Endothelial cell of umbilical vein (primary cell): ENCODE results near the gene SCYL3. TPM values are rescaled to one million over a fixed set of nuclear protein-coding genes. Genes with fewer than 3 reads are reported as not detected.
"Not testable (repeated sequence)": the region's sequence is repeated elsewhere in the genome, so short reads cannot be mapped to it uniquely, and the experiment has no call there.

Experiments used
- BruUV-seq: library from RNA; stranded (reverse); fragments of 400-500 nt; replicated peaks from 2 replicates; lab custom pipeline; 2021; lab: Mats Ljungman, UMichigan
- CTCF ChIA-PET: fragments of 300-600, 350-600 bp; sonication (Branson Sonifier 250); formaldehyde crosslinking; loops from one replicate; lab custom pipeline; 2021; ENCODE audit warnings: antibody characterized with exemption, inconsistent platforms; lab: Charles Lee
- POLR2A ChIA-PET: fragments of 300-600, 350-600 bp; sonication (Branson Sonifier 250); formaldehyde crosslinking; loops from one replicate; lab custom pipeline; 2021; ENCODE audit warnings: antibody characterized with exemption, inconsistent platforms; lab: Charles Lee
- DNase-seq: peaks from one replicate; pipeline ENCODE4 v3.0.0-alpha.2; 2011; ENCODE audit warnings: low read depth, low spot score
- FAIRE-seq: peaks from 2 replicates; lab custom pipeline; 2011; peaks lifted over from hg19 to GRCh38; lab: Jason Lieb, UNC
- H2AFZ ChIP-seq: 2 replicates; pipeline ENCODE4 v1.6.0; 2012; ENCODE audit warnings: low read depth, low read length, control low read depth, inconsistent platforms
- H3K27ac ChIP-seq: 2 replicates; pipeline ENCODE4 v1.5.1; 2011; ENCODE audit warnings: low read depth, mild to moderate bottlenecking, control low read depth, low read length, moderate library complexity; ENCODE audit not compliant: insufficient read depth
- H3K27me3 ChIP-seq, 2 experiments: 2 replicates each; pipeline versions ENCODE4 v1.6.0 to v1.6.1; 2011; ENCODE audit warnings: low read length in 2 of 2, mixed read lengths in 1 of 2; ENCODE audit not compliant: control insufficient read depth in 2 of 2, insufficient read depth in 2 of 2
- H3K36me3 ChIP-seq, 2 experiments: 2 replicates in 1 of 2; 3 replicates in 1 of 2; pipeline ENCODE4 v1.5.1; 2011; ENCODE audit warnings: low read length in 2 of 2, mild to moderate bottlenecking in 1 of 2, moderate library complexity in 1 of 2; ENCODE audit not compliant: control insufficient read depth in 2 of 2, insufficient read depth in 2 of 2; ENCODE audit errors: extremely low read depth in 1 of 2
- H3K4me1 ChIP-seq: 3 replicates; pipeline ENCODE4 v1.5.1; 2011; ENCODE audit warnings: mild to moderate bottlenecking, low read length; ENCODE audit not compliant: control insufficient read depth, insufficient read depth; ENCODE audit errors: extremely low read depth
- H3K4me2 ChIP-seq: 2 replicates; pipeline ENCODE4 v1.6.1; 2011; ENCODE audit warnings: low read length, control low read depth, mixed read lengths; ENCODE audit not compliant: insufficient read depth
- H3K4me3 ChIP-seq, 3 experiments: fragments of 200-600 bp in 1 of 3; sonication (generic), shearing (Covaris generic) in 1 of 3; replicated peaks in 1 of 3; 2 replicates each; pipeline ENCODE4 v1.5.1; 2011 to 2016; ENCODE audit warnings: control low read depth in 3 of 3, low read length in 3 of 3, mild to moderate bottlenecking in 2 of 3, inconsistent platforms in 1 of 3, low read depth in 1 of 3, moderate library complexity in 1 of 3; ENCODE audit not compliant: insufficient read depth in 1 of 3
- H3K79me2 ChIP-seq: 2 replicates; pipeline ENCODE4 v1.6.0; 2012; ENCODE audit warnings: low read length, inconsistent platforms; ENCODE audit not compliant: control insufficient read depth, insufficient read depth
- H3K9ac ChIP-seq: replicated peaks from 2 replicates; pipeline ENCODE3; 2011; ENCODE audit warnings: low read length, control low read depth; ENCODE audit not compliant: insufficient read depth; ENCODE audit errors: extremely low read depth
- H3K9me1 ChIP-seq: replicated peaks from 3 replicates; pipeline ENCODE4 v1.6.0; 2011; ENCODE audit warnings: mild to moderate bottlenecking, low read length; ENCODE audit not compliant: control insufficient read depth, insufficient read depth; ENCODE audit errors: extremely low read depth
- H3K9me3 ChIP-seq: replicated peaks from 2 replicates; pipeline ENCODE4 v1.5.1; 2012; ENCODE audit warnings: low read length, inconsistent platforms; ENCODE audit not compliant: control insufficient read depth, insufficient read depth
- H4K20me1 ChIP-seq: replicated peaks from 2 replicates; pipeline ENCODE3; 2011; ENCODE audit warnings: mild to moderate bottlenecking, low read length; ENCODE audit not compliant: control insufficient read depth, insufficient read depth; ENCODE audit errors: extremely low read depth
- CTCF ChIP-seq, 2 donors: IDR thresholded peaks; 1 replicate in 1 of 2; 2 replicates in 1 of 2; pipeline ENCODE4 v1.5.1; 2011; ENCODE audit warnings: low read length in 2 of 2, mild to moderate bottlenecking in 2 of 2, moderate library complexity in 2 of 2, control low read depth in 1 of 2, inconsistent platforms in 1 of 2, low read depth in 1 of 2; ENCODE audit not compliant: insufficient read depth in 1 of 2; ENCODE audit errors: extremely low read depth in 1 of 2
- MAX ChIP-seq: IDR thresholded peaks from 2 replicates; pipeline ENCODE4 v1.6.1; 2011; ENCODE audit not compliant: insufficient read depth, insufficient read length
- POLR2A ChIP-seq: IDR thresholded peaks from 2 replicates; pipeline ENCODE4 v1.6.1; 2012; ENCODE audit warnings: low read depth, mild to moderate bottlenecking, control low read depth, low read length
- POLR2AphosphoS5 ChIP-seq: IDR thresholded peaks from 2 replicates; pipeline ENCODE4 v1.6.1; 2012; ENCODE audit warnings: low read depth, mild to moderate bottlenecking, control low read depth, low read length, moderate library complexity; ENCODE audit not compliant: insufficient read depth
- dilution Hi-C: fragments of 300-500 bp; cut with MboI; formaldehyde crosslinking; loops from one replicate; pipeline ENCODE4 v1.15.0; 2019; ENCODE audit warnings: low sequenced_read_pairs; ENCODE audit not compliant: extremely low pct_ligation_motif_present
- intact Hi-C: fragments of 100-400 bp; cut with micrococcal nuclease; formaldehyde crosslinking; loops from one replicate; pipeline ENCODE4 v1.10.0; 2022
- polyA plus RNA-seq, 4 experiments: library from polyadenylated mRNA; depleted of rRNA in 3 of 4; stranded (reverse) in 3 of 4; unstranded in 1 of 4; fragments of >200 nt; gene quantifications; 2 replicates each; pipeline versions ENCODE4 v1.2.1 to v1.2.3, GENCODE V29; 2011 to 2012; ENCODE audit warnings: missing spikeins in 1 of 4
- total RNA-seq: library from RNA; stranded (reverse); gene quantifications from 2 replicates; pipeline ENCODE4 v1.2.3, GENCODE V29; 2021

SCYL3 gene
- total and polyA plus RNA-seq, 2 donors (not counting 3 experiments of a cell fraction or from before 2014, with no cell fraction given): 3.3 to 6.2 TPM

GRCh38 chr1:169872906-169873305 is 20.8 kb downstream of the SCYL3 start:
- no peak overlapping the region for H2AFZ ChIP-seq
- no peak overlapping the region for H3K9ac ChIP-seq
- H3K36me3 ChIP-seq: peaks cover 13 to 19% of the 10 kb centered on the region in 2 experiments
- H3K4me2 ChIP-seq: no peak overlapping the region
- no peak overlapping the region for H3K4me3 ChIP-seq
- ChIA-PET CTCF (no interaction called here), POLR2A (no interaction called here)
- DNase-seq (no peak), FAIRE-seq (no peak)
- H3K27ac ChIP-seq: no peak overlapping the region
- TF ChIP-seq MAX (no peak), CTCF (IDR thresholded peaks at IDR 0.05; ENCODE audit: extremely low read depth in 1 of 2, insufficient read depth in 1 of 2, low read depth in 1 of 2, low read length in 2 of 2) (no peak), POLR2AphosphoS5 (no peak), POLR2A (no peak)
- BruUV-seq: no TSS peak
- H3K27me3 ChIP-seq: no peaks in the 10 kb centered on the region
- no peaks in the 10 kb centered on the region for H3K9me1 ChIP-seq
- no peaks in the 10 kb centered on the region for H3K79me2 ChIP-seq
- H4K20me1 ChIP-seq: no peaks in the 10 kb centered on the region
- dilution Hi-C loops (no loop called here), intact Hi-C loops (no loop called here)
- no peaks in the 10 kb centered on the region for H3K4me1 ChIP-seq
- no peaks in the 10 kb centered on the region for H3K9me3 ChIP-seq

GRCh38 chr1:169871988-169872387 is 21.7 kb downstream of the SCYL3 start:
- CTCF ChIA-PET, H3K4me2 ChIP-seq, H4K20me1 ChIP-seq, H3K4me3 ChIP-seq, POLR2A ChIA-PET, H2AFZ ChIP-seq, H3K27ac ChIP-seq, intact Hi-C loops, dilution Hi-C loops, H3K4me1 ChIP-seq, FAIRE-seq, H3K9me3 ChIP-seq, H3K79me2 ChIP-seq, BruUV-seq, H3K27me3 ChIP-seq, H3K9ac ChIP-seq, H3K9me1 ChIP-seq, DNase-seq: not testable (repeated sequence)
- peaks cover 18 to 23% of the 10 kb centered on the region in 2 experiments for H3K36me3 ChIP-seq
